H54 (cell line): ENCODE measurements around the gene TFG.
A peak's percentile ranks its signal among the peaks of the same experiment; 100 is the strongest.
"Not testable (repeated sequence)": the region's sequence is repeated elsewhere in the genome, so short reads cannot be mapped to it uniquely, and the experiment has no call there.

Source experiments
- DNase-seq: peaks from one replicate; pipeline ENCODE4 v3.0.0; 2011; ENCODE audit warnings: low spot score, mixed read lengths; ENCODE audit not compliant: insufficient read length
- FAIRE-seq: peaks from 3 replicates; lab custom pipeline; 2011; peaks lifted over from hg19 to GRCh38; lab: Jason Lieb, UNC
- POLR2A ChIP-seq: IDR thresholded peaks from 2 replicates; pipeline ENCODE4 v1.6.1; 2011; ENCODE audit warnings: low read depth, mild to moderate bottlenecking, low read length

The TFG gene

GRCh38 chr3:100708989-100709841, at the start of gene TFG:
Gene TFG, plus strand, starts transcription at chr3:100709494. Its CDS starts 4,192 bp downstream, at chr3:100713686.
- FAIRE-seq = peak; percentile 98

GRCh38 chr3:100661294-100661693, 48.0 kb upstream of the TFG start:
- FAIRE-seq = peak; percentile 11
- not testable (repeated sequence) for DNase-seq

More at GRCh38 chr3:100708989-100709841, at the start of gene TFG:
- TF ChIP-seq POLR2A = peak; percentile 76
- DNase-seq = peak; percentile 92

GRCh38 chr3:100662113-100662823, 47.0 kb upstream of the TFG start:
- no peak for TF ChIP-seq POLR2A
- peak; percentile 6 for FAIRE-seq
- no peak for DNase-seq

GRCh38 chr3:100665230-100665629, 44.1 kb upstream of the TFG start:
- FAIRE-seq = peak; percentile 90
- TF ChIP-seq POLR2A = no peak
- DNase-seq = no peak

- FAIRE-seq, DNase-seq: not testable (repeated sequence)
Measured at GRCh38 chr3:100666699-100667098, 42.6 kb upstream of the TFG start.

GRCh38 chr3:100667316-100667715, 42.0 kb upstream of the TFG start:
- not testable (repeated sequence) for DNase-seq, FAIRE-seq

GRCh38 chr3:100670995-100671394, 38.3 kb upstream of the TFG start:
- DNase-seq, FAIRE-seq: not testable (repeated sequence)

GRCh38 chr3:100681496-100681895, 27.8 kb upstream of the TFG start:
- TF ChIP-seq POLR2A = no peak
- no peak for DNase-seq
- no peak for FAIRE-seq

GRCh38 chr3:100682056-100682853, 27.0 kb upstream of the TFG start:
- TF ChIP-seq POLR2A = no peak
- FAIRE-seq (no peak), DNase-seq (no peak)

GRCh38 chr3:100682854-100683760, 26.2 kb upstream of the TFG start:
- FAIRE-seq (no peak), DNase-seq (no peak)
- TF ChIP-seq POLR2A = no peak

GRCh38 chr3:100693225-100693624, 16.1 kb upstream of the TFG start:
- TF ChIP-seq POLR2A = no peak
- FAIRE-seq (no peak), DNase-seq (no peak)

- DNase-seq (no peak), FAIRE-seq (no peak)
- TF ChIP-seq POLR2A = no peak
Measured at GRCh38 chr3:100695696-100696095, 13.6 kb upstream of the TFG start.

- no peak for FAIRE-seq
- no peak for TF ChIP-seq POLR2A
- no peak for DNase-seq
Measured at GRCh38 chr3:100696161-100696560, 13.1 kb upstream of the TFG start.
